GM12878 (cell line): ENCODE measurements around the gene AHCYL2. TPM values are rescaled to one million over a fixed set of nuclear protein-coding genes. Genes with fewer than 3 reads are reported as not detected.

ENCODE experiments used
- ATAC-seq: fragments of 200-7000 bp; cut with Tn5 transposase; 3 replicates; pipeline ENCODE4 v1.9.1; 2020; ENCODE audit warnings: mild to moderate bottlenecking, moderate library complexity
- BruUV-seq: library from RNA; stranded (reverse); fragments of 400-500 nt; replicated peaks from 2 replicates; lab custom pipeline; 2021; lab: Mats Ljungman, UMichigan
- CTCF ChIA-PET: fragments of 300-600 bp; sonication (Branson Sonifier 250); formaldehyde crosslinking; extraction: SDS; loops from one replicate; lab custom pipeline; 2021; ENCODE audit warnings: inconsistent platforms; lab: Yijun Ruan, JAX
- POLR2A ChIA-PET: fragments of 350-600 bp; formaldehyde crosslinking; extraction: SDS; loops from one replicate; lab custom pipeline; 2021; ENCODE audit warnings: inconsistent platforms; lab: Charles Lee
- RAD21 ChIA-PET: fragments of 300-600 bp; sonication (Branson Sonifier 250); formaldehyde crosslinking; loops from one replicate; lab custom pipeline; 2023; ENCODE audit warnings: antibody characterized with exemption; ENCODE audit not compliant: unreplicated experiment; lab: Charles Lee
- SMC1A ChIA-PET: fragments of 300-600 bp; sonication (Branson Sonifier 250); formaldehyde crosslinking; loops from one replicate; lab custom pipeline; 2023; ENCODE audit not compliant: unreplicated experiment, uncharacterized antibody; lab: Charles Lee
- DNase-seq: peaks from one replicate; pipeline ENCODE4 v3.0.0-alpha.2; 2011; ENCODE audit warnings: low read depth, low spot score
- FAIRE-seq: peaks from 3 replicates; lab custom pipeline; 2011; peaks lifted over from hg19 to GRCh38; lab: Jason Lieb, UNC
- H2AFZ ChIP-seq: 2 replicates; pipeline ENCODE4 v1.6.0; 2011; ENCODE audit warnings: low read depth, low read length, control low read depth; ENCODE audit not compliant: control insufficient read depth
- H3K27ac ChIP-seq: 2 replicates; pipeline ENCODE4 v1.5.1; 2011; ENCODE audit warnings: control low read depth; ENCODE audit not compliant: control insufficient read depth, insufficient read depth
- H3K27me3 ChIP-seq, 2 experiments: replicated peaks in 1 of 2; 2 replicates each; pipeline versions ENCODE4 v1.6.0 to v1.6.1; 2011; ENCODE audit warnings: low read length in 1 of 2; ENCODE audit not compliant: control insufficient read depth in 2 of 2, insufficient read depth in 2 of 2
- H3K36me3 ChIP-seq, 2 experiments: 2 replicates each; pipeline ENCODE4 v1.5.1; 2011; ENCODE audit warnings: low read length in 1 of 2; ENCODE audit not compliant: control insufficient read depth in 2 of 2, insufficient read depth in 2 of 2
- H3K4me1 ChIP-seq: 2 replicates; pipeline ENCODE4 v1.6.1; 2011; ENCODE audit warnings: mild to moderate bottlenecking, low read length, moderate library complexity, mixed read lengths; ENCODE audit not compliant: control insufficient read depth, insufficient read depth
- H3K4me2 ChIP-seq: 2 replicates; pipeline ENCODE4 v1.6.0; 2011; ENCODE audit warnings: control low read depth; ENCODE audit not compliant: control insufficient read depth, insufficient read depth
- H3K4me3 ChIP-seq: fragments of 200-600 bp; sonication (generic); 2 replicates; pipeline ENCODE4 v1.5.1; 2016
- H3K79me2 ChIP-seq: 2 replicates; pipeline ENCODE4 v1.6.0; 2011; ENCODE audit warnings: low read length; ENCODE audit not compliant: control insufficient read depth, insufficient read depth
- H3K9ac ChIP-seq: 2 replicates; pipeline ENCODE4 v1.8.0; 2011; ENCODE audit warnings: low read length, control low read depth, mixed read lengths; ENCODE audit not compliant: control insufficient read depth, insufficient read depth
- H3K9me3 ChIP-seq: replicated peaks from 3 replicates; pipeline ENCODE4 v1.5.1; 2011; ENCODE audit warnings: mild to moderate bottlenecking, low read length; ENCODE audit not compliant: control insufficient read depth, insufficient read depth
- H4K20me1 ChIP-seq: 2 replicates; pipeline ENCODE4 v1.6.0; 2011; ENCODE audit not compliant: control insufficient read depth, insufficient read depth
- CREB1 ChIP-seq: IDR thresholded peaks from 2 replicates; pipeline ENCODE4 v1.6.1; 2012; ENCODE audit warnings: low read depth, mild to moderate bottlenecking, inconsistent platforms
- HDAC6 ChIP-seq: fragments of 200-600 bp; sonication (generic); IDR thresholded peaks from one replicate; pipeline ENCODE4 v1.8.0; 2017; ENCODE audit warnings: antibody characterized with exemption; ENCODE audit not compliant: unreplicated experiment
- KDM1A ChIP-seq: fragments of 200-600 bp; sonication (generic); IDR thresholded peaks from 2 replicates; pipeline ENCODE4 v1.6.1; 2016; ENCODE audit warnings: borderline replicate concordance
- NFXL1 ChIP-seq: fragments of 450-650 bp; IDR thresholded peaks from 2 replicates; pipeline ENCODE4 v1.6.1; 2017; ENCODE audit warnings: antibody characterized with exemption, mild to moderate bottlenecking, borderline replicate concordance
- POLR2A ChIP-seq: IDR thresholded peaks from 2 replicates; pipeline ENCODE4 v1.6.1; 2011; ENCODE audit warnings: low read depth, mild to moderate bottlenecking, low read length
- PRDM15 ChIP-seq: fragments of 450-650 bp; formaldehyde crosslinking; IDR thresholded peaks from 2 replicates; pipeline ENCODE4 v1.4.0; 2020; ENCODE audit warnings: mild to moderate bottlenecking, moderate library complexity
- RAD51 ChIP-seq: fragments of 450-650 bp; IDR thresholded peaks from 2 replicates; pipeline ENCODE4 v1.6.1; 2016; ENCODE audit warnings: moderate library complexity, mild to moderate bottlenecking, inconsistent platforms
- SIN3A ChIP-seq: IDR thresholded peaks from 2 replicates; pipeline ENCODE4 v1.6.1; 2012; ENCODE audit warnings: low read depth, low read length, improper control_type of control experiment
- SPI1 ChIP-seq: IDR thresholded peaks from 2 replicates; pipeline ENCODE4 v1.6.1; 2011; ENCODE audit warnings: low read depth, mild to moderate bottlenecking, low read length, moderate library complexity, borderline replicate concordance; ENCODE audit not compliant: insufficient read depth
- SREBF1 ChIP-seq: IDR thresholded peaks from 2 replicates; pipeline ENCODE4 v1.6.1; 2012; ENCODE audit warnings: mild to moderate bottlenecking, low read length
- TCF7 ChIP-seq: IDR thresholded peaks from 2 replicates; pipeline ENCODE4 v1.6.1; 2014; ENCODE audit warnings: antibody characterized with exemption, borderline replicate concordance
- ZBTB4 ChIP-seq: fragments of 450-650 bp; formaldehyde crosslinking; IDR thresholded peaks from 2 replicates; pipeline ENCODE4 v1.4.0; 2022; ENCODE audit warnings: mild to moderate bottlenecking, moderate library complexity
- ZNF622 ChIP-seq: fragments of 450-650 bp; IDR thresholded peaks from 2 replicates; pipeline ENCODE4 v1.6.1; 2017; ENCODE audit warnings: mild to moderate bottlenecking, inconsistent platforms
- in situ Hi-C: fragments of 300-500 bp; cut with MboI; formaldehyde crosslinking; loops from 9 replicates; pipeline ENCODE4 v1.14.3; 2018; ENCODE audit warnings: mixed read lengths
- intact Hi-C: fragments of 100-400 bp; cut with micrococcal nuclease; formaldehyde crosslinking; loops from one replicate; pipeline ENCODE4 v1.14.2; 2022; ENCODE audit not compliant: unreplicated experiment
- polyA plus RNA-seq, 11 experiments: library from polyadenylated mRNA; depleted of rRNA in 4 of 11; unstranded in 6 of 11; stranded (reverse) in 5 of 11; fragments of >200 nt; fragmentation: Nextera tagmentation in 4 of 11; fragmentation: Illumina TruSeq in 1 of 11; extraction: Ambion mirVana in 4 of 11; extraction: Trizol in 1 of 11; gene quantifications; 1 replicate in 1 of 11; 2 replicates in 10 of 11; pipeline versions ENCODE4 v1.2.1 to v1.2.3, GENCODE V29; 2011 to 2016; ENCODE audit warnings: inconsistent platforms in 2 of 11, missing spikeins in 2 of 11, low read depth in 1 of 11
- total RNA-seq, 4 experiments: library from RNA; depleted of rRNA in 3 of 4; stranded (reverse); fragments of >200 nt in 3 of 4; fragmentation: Illumina TruSeq in 1 of 4; extraction: Trizol in 1 of 4; gene quantifications; 2 replicates each; pipeline versions ENCODE4 v1.2.1 to v1.2.3, GENCODE V29; 2013 to 2021
- TF ChIP-seq, protein P1 (sequence below): fragments of 450-650 bp; IDR thresholded peaks from 2 replicates; pipeline ENCODE4 v1.6.1; 2017; ENCODE audit warnings: mild to moderate bottlenecking

The AHCYL2 gene
- total and polyA plus RNA-seq, 10 of the 15 experiments (the other 5 are each of a cell fraction or from before 2014, with no cell fraction given), result 1.7 to 29.1 (median 5.4) TPM

- ATAC-seq (no peak), DNase-seq (no peak), FAIRE-seq (no peak)
- no peaks in the 10 kb centered on the region for H3K9me3 ChIP-seq
- CTCF ChIA-PET, result interaction anchor here (0.6 to 5.9 kb wide), 10 partner anchors 9 to 281 kb away, joined by 3 to 52 read pairs (median 3); no protein-coding TSS in a partner anchor
- SMC1A ChIA-PET, result interaction anchor here (0.5 to 5.9 kb wide), 7 partner anchors 7 to 346 kb away, joined by 3 to 55 read pairs (median 3); no protein-coding TSS in a partner anchor
- no peaks in the 10 kb centered on the region for H4K20me1 ChIP-seq
- H3K4me2 ChIP-seq, result no peak overlapping the region
- H3K4me1 ChIP-seq, result no peaks in the 10 kb centered on the region
- H3K4me3 ChIP-seq, result no peak overlapping the region
- no peaks in the 10 kb centered on the region for H3K27me3 ChIP-seq
- BruUV-seq, result no TSS peak
- in situ Hi-C loops (loop anchor here (10.0 kb wide), 2 partner anchors 462 to 652 kb away; no protein-coding TSS in a partner anchor), intact Hi-C loops (no loop called here)
- H3K79me2 ChIP-seq, result no peaks in the 10 kb centered on the region
- no peak overlapping the region for H2AFZ ChIP-seq
- H3K36me3 ChIP-seq, result no peaks in the 10 kb centered on the region
- no peak overlapping the region for H3K27ac ChIP-seq
- POLR2A ChIA-PET, result interaction anchor here (0.7 kb wide), 1 partner anchor 476 kb away, joined by 4 read pairs; no protein-coding TSS in a partner anchor
- no peak overlapping the region for H3K9ac ChIP-seq
- RAD21 ChIA-PET, result interaction anchor here (1.0 to 4.5 kb wide), 4 partner anchors 12 to 109 kb away, joined by 3 to 22 read pairs (median 6); no protein-coding TSS in a partner anchor
- TF ChIP-seq ZBTB4 (CRISPR knock-in tag) (no peak), SPI1 (no peak), KDM1A (no peak), POLR2A (no peak), TCF7 (no peak), NFXL1 (no peak), CREB1 (no peak), SIN3A (no peak), RAD51 (no peak), HDAC6 (no peak), SREBF1 (no peak), ZNF622 (no peak), PRDM15 (CRISPR knock-in tag) (no peak)
- TF ChIP-seq, protein P1, sequence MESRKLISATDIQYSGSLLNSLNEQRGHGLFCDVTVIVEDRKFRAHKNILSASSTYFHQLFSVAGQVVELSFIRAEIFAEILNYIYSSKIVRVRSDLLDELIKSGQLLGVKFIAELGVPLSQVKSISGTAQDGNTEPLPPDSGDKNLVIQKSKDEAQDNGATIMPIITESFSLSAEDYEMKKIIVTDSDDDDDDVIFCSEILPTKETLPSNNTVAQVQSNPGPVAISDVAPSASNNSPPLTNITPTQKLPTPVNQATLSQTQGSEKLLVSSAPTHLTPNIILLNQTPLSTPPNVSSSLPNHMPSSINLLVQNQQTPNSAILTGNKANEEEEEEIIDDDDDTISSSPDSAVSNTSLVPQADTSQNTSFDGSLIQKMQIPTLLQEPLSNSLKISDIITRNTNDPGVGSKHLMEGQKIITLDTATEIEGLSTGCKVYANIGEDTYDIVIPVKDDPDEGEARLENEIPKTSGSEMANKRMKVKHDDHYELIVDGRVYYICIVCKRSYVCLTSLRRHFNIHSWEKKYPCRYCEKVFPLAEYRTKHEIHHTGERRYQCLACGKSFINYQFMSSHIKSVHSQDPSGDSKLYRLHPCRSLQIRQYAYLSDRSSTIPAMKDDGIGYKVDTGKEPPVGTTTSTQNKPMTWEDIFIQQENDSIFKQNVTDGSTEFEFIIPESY, result no peak
Observed at GRCh38 chr7:129362496-129362895, 137.7 kb downstream of the AHCYL2 start.
